ENCODE results near the gene SUCO. TPM values are rescaled to one million over a fixed set of nuclear protein-coding genes. Genes with fewer than 3 reads are reported as not detected.

Gene SUCO
- total and polyA plus RNA-seq, 2 of the 8 experiments (the other 6 are each of a cell fraction or from before 2014, with no cell fraction given), result 8.3 to 35.8 TPM

- TF ChIP-seq SP2 (IDR thresholded peaks at IDR 0.05; ENCODE audit: low read length), result no peak
- TF ChIP-seq EZH2 (IDR thresholded peaks at IDR 0.05; ENCODE audit: low read depth, low read length, severe bottlenecking), result no peak
- TF ChIP-seq CEBPB (IDR thresholded peaks at IDR 0.05; ENCODE audit: low read depth, low read length), result no peak
- TF ChIP-seq ATF3 (IDR thresholded peaks at IDR 0.05; ENCODE audit: insufficient read depth, low read depth, low read length), result no peak
- TF ChIP-seq SIRT6 (IDR thresholded peaks at IDR 0.05; ENCODE audit: low read length), result no peak
- no peak for TF ChIP-seq RXRA (IDR thresholded peaks at IDR 0.05; ENCODE audit: insufficient read depth, low read depth, low read length)
- TF ChIP-seq KDM4A (IDR thresholded peaks at IDR 0.05; ENCODE audit: low read depth, low read length, severe bottlenecking), result no peak
- no peak for TF ChIP-seq HDAC6 (IDR thresholded peaks at IDR 0.05; ENCODE audit: low read depth, low read length)
- TF ChIP-seq POLR2AphosphoS5 (IDR thresholded peaks at IDR 0.05; ENCODE audit: low read depth, low read length), result peak; percentile 91; the same call in 1 of the 2 replicates
- TF ChIP-seq TAF1 (IDR thresholded peaks at IDR 0.05; ENCODE audit: low read depth, low read length), result peak; percentile 91
- TF ChIP-seq BCL11A (IDR thresholded peaks at IDR 0.05; ENCODE audit: low read depth in 2 of 2, low read length in 2 of 2), result no peak
- TF ChIP-seq SIX5 (IDR thresholded peaks at IDR 0.05; ENCODE audit: low read depth, low read length), result peak; percentile 78
- TF ChIP-seq RAD21 (IDR thresholded peaks at IDR 0.05 in 1 of 2, conservative IDR thresholded peaks at IDR 0.05 in 1 of 2; ENCODE audit: low read depth in 2 of 2, low read length in 2 of 2), result no peak
- TF ChIP-seq GABPA (IDR thresholded peaks at IDR 0.05; ENCODE audit: borderline replicate concordance, insufficient read depth, low read length), result no peak
- no peak for TF ChIP-seq TCF12 (IDR thresholded peaks at IDR 0.05; ENCODE audit: low read depth, low read length)
- no peak for TF ChIP-seq KDM1A (IDR thresholded peaks at IDR 0.05; ENCODE audit: borderline replicate concordance, low read length)
- TF ChIP-seq SP4 (IDR thresholded peaks at IDR 0.05; ENCODE audit: low read length), result no peak; the same call in 1 of the 2 replicates
- TF ChIP-seq GTF2F1 (IDR thresholded peaks at IDR 0.05; ENCODE audit: borderline replicate concordance, low read depth, low read length), result 0 out of 2 replicates have a peak, but pooled peaks have one; percentile 17
- TF ChIP-seq CBX8 (IDR thresholded peaks at IDR 0.05; ENCODE audit: borderline replicate concordance, low read depth, low read length), result no peak
- no peak for TF ChIP-seq CBX5 (IDR thresholded peaks at IDR 0.05; ENCODE audit: low read depth, low read length)
- TF ChIP-seq RBBP5 (IDR thresholded peaks at IDR 0.05; ENCODE audit: borderline replicate concordance, low read depth, low read length), result 0 out of 2 replicates have a peak, but pooled peaks have one; percentile 77
- no peak for TF ChIP-seq ATF2 (IDR thresholded peaks at IDR 0.05; ENCODE audit: low read length)
Observed at GRCh38 chr1:172532700-172533512, at the start of gene SUCO (continued).
